GM23338 (cell line): Measurements from ENCODE around the gene GALNT6. TPM values are rescaled to one million over a fixed set of nuclear protein-coding genes. Genes with fewer than 3 reads are reported as not detected.

Experiments used
- ATAC-seq: fragments of 200-7000 bp; cut with Tn5 transposase; 3 replicates; pipeline ENCODE4 v1.9.1; 2020
- DNase-seq: peaks from one replicate; pipeline ENCODE4 v3.0.0-alpha.2; 2015; ENCODE audit warnings: low spot score
- H2AFZ ChIP-seq: fragments of 200-600 bp; sonication (generic); 2 replicates; pipeline ENCODE4 v1.8.0; 2016; ENCODE audit warnings: antibody characterized with exemption, mild to moderate bottlenecking, moderate library complexity
- H3F3A ChIP-seq: fragments of 200-600 bp; sonication (generic); replicated peaks from 2 replicates; pipeline ENCODE4 v1.8.0; 2017; ENCODE audit warnings: antibody characterized with exemption, mixed run types, low read depth
- H3K27ac ChIP-seq: fragments of 200-600 bp; sonication (generic); 2 replicates; pipeline ENCODE4 v1.6.1; 2016; ENCODE audit warnings: low read depth
- H3K27me3 ChIP-seq: fragments of 200-600 bp; sonication (generic); 2 replicates; pipeline ENCODE4 v1.8.0; 2016; ENCODE audit warnings: mild to moderate bottlenecking, mixed run types, moderate library complexity; ENCODE audit not compliant: insufficient read depth
- H3K36me3 ChIP-seq: fragments of 200-600 bp; sonication (generic); 2 replicates; pipeline ENCODE4 v1.8.0; 2016; ENCODE audit warnings: mild to moderate bottlenecking; ENCODE audit not compliant: insufficient read depth
- H3K4me1 ChIP-seq: fragments of 200-600 bp; sonication (generic); 2 replicates; pipeline ENCODE4 v1.8.0; 2016; ENCODE audit warnings: mild to moderate bottlenecking, moderate library complexity; ENCODE audit not compliant: insufficient read depth
- H3K4me2 ChIP-seq: fragments of 200-600 bp; sonication (generic); 2 replicates; pipeline ENCODE4 v1.7.1; 2017; ENCODE audit warnings: mixed run types
- H3K4me3 ChIP-seq: fragments of 200-600 bp; sonication (generic); 2 replicates; pipeline ENCODE4 v1.6.1; 2016; ENCODE audit warnings: mixed run types
- H3K79me2 ChIP-seq: fragments of 200-600 bp; sonication (generic); replicated peaks from 2 replicates; pipeline ENCODE4 v1.8.0; 2017; ENCODE audit warnings: mild to moderate bottlenecking; ENCODE audit not compliant: insufficient read depth
- H3K9me2 ChIP-seq: fragments of 200-600 bp; sonication (generic); 2 replicates; pipeline ENCODE4 v1.8.0; 2017; ENCODE audit not compliant: insufficient read depth
- H4K20me1 ChIP-seq: fragments of 200-600 bp; sonication (generic); replicated peaks from 2 replicates; pipeline ENCODE4 v1.8.0; 2017; ENCODE audit warnings: mild to moderate bottlenecking; ENCODE audit not compliant: insufficient read depth
- H3K27ac Mint-ChIP-seq: 2 replicates; pipeline ENCODE4 v1.8.0; 2020; ENCODE audit warnings: inconsistent platforms, mild to moderate bottlenecking, moderate library complexity, mixed read lengths
- H3K27me3 Mint-ChIP-seq: 3 replicates; pipeline ENCODE4 v1.8.0; 2022; ENCODE audit warnings: low read depth, mild to moderate bottlenecking, moderate library complexity, mixed read lengths, inconsistent platforms; ENCODE audit not compliant: insufficient read depth, poor library complexity
- H3K36me3 Mint-ChIP-seq: 3 replicates; pipeline ENCODE4 v1.8.0; 2021; ENCODE audit warnings: low read depth, mild to moderate bottlenecking, inconsistent platforms, moderate library complexity, mixed read lengths
- H3K4me1 Mint-ChIP-seq: 3 replicates; pipeline ENCODE4 v1.8.0; 2020; ENCODE audit warnings: mild to moderate bottlenecking, inconsistent platforms, mixed read lengths
- H3K4me3 Mint-ChIP-seq: 3 replicates; pipeline ENCODE4 v1.8.0; 2021; ENCODE audit warnings: moderate library complexity, mild to moderate bottlenecking, inconsistent platforms, mixed read lengths
- H3K9me3 Mint-ChIP-seq: 3 replicates; pipeline ENCODE4 v1.8.0; 2020; ENCODE audit warnings: moderate library complexity, mild to moderate bottlenecking, inconsistent platforms, mixed read lengths
- CREB1 ChIP-seq: fragments of 250-450 bp; sonication (Bioruptor Pico); IDR thresholded peaks from 2 replicates; pipeline ENCODE4 v1.5.0; 2020; ENCODE audit warnings: low read depth, mild to moderate bottlenecking, moderate library complexity
- EZH2 ChIP-seq: fragments of 200-600 bp; sonication (generic); IDR thresholded peaks from one replicate; pipeline ENCODE4 v1.8.0; 2017; ENCODE audit warnings: antibody characterized with exemption, mild to moderate bottlenecking, low read depth; ENCODE audit not compliant: unreplicated experiment
- EZH2phosphoT487 ChIP-seq: fragments of 200-600 bp; sonication (generic); IDR thresholded peaks from one replicate; pipeline ENCODE4 v1.8.1; 2018; ENCODE audit warnings: antibody characterized with exemption; ENCODE audit not compliant: unreplicated experiment
- JUNB ChIP-seq: IDR thresholded peaks from one replicate; pipeline ENCODE4 v1.6.1; 2016; ENCODE audit warnings: antibody characterized with exemption; ENCODE audit not compliant: unreplicated experiment
- NANOG ChIP-seq: IDR thresholded peaks from 2 replicates; pipeline ENCODE4 v1.6.1; 2016; ENCODE audit warnings: antibody characterized with exemption, borderline replicate concordance
- POLR2AphosphoS5 ChIP-seq: IDR thresholded peaks from 2 replicates; pipeline ENCODE4 v1.6.1; 2016; ENCODE audit warnings: antibody characterized with exemption, low read depth
- STAT1 ChIP-seq: IDR thresholded peaks from one replicate; pipeline ENCODE4 v1.6.1; 2016; ENCODE audit warnings: antibody characterized with exemption; ENCODE audit not compliant: unreplicated experiment
- ZNF114 ChIP-seq: fragments of 250-450 bp; sonication (Bioruptor Pico); IDR thresholded peaks from 2 replicates; pipeline ENCODE4 v1.5.0; 2020; ENCODE audit warnings: mild to moderate bottlenecking, moderate library complexity
- ZNF331 ChIP-seq: fragments of 250-450 bp; sonication (Bioruptor Pico); IDR thresholded peaks from 2 replicates; pipeline ENCODE4 v1.5.0; 2020; ENCODE audit warnings: low read depth, mild to moderate bottlenecking, moderate library complexity
- ZNF462 ChIP-seq: fragments of 250-450 bp; sonication (Bioruptor Pico); IDR thresholded peaks from 2 replicates; pipeline ENCODE4 v1.5.0; 2020; ENCODE audit warnings: mild to moderate bottlenecking, moderate library complexity
- polyA plus RNA-seq: library from polyadenylated mRNA; unstranded; fragments of >200 nt; fragmentation: Nextera tagmentation; extraction: Ambion mirVana; gene quantifications from 2 replicates; pipeline ENCODE4 v1.2.1, GENCODE V29; 2016
- total RNA-seq: library from RNA; depleted of rRNA; stranded (reverse); fragments of >200 nt; shearing (Covaris generic); gene quantifications from 2 replicates; pipeline ENCODE4 v1.2.3, GENCODE V29; 2014
- TF ChIP-seq, protein P1 (sequence below): IDR thresholded peaks from one replicate; pipeline ENCODE4 v1.6.1; 2018; ENCODE audit warnings: antibody characterized with exemption; ENCODE audit not compliant: unreplicated experiment
- TF ChIP-seq, protein P2 (sequence below): IDR thresholded peaks from 2 replicates; pipeline ENCODE4 v1.6.1; 2016; ENCODE audit warnings: antibody characterized with exemption

Gene GALNT6
- total and polyA plus RNA-seq, 2 experiments from 2014 or later, result 8.1 to 18.6 TPM

DNA sequence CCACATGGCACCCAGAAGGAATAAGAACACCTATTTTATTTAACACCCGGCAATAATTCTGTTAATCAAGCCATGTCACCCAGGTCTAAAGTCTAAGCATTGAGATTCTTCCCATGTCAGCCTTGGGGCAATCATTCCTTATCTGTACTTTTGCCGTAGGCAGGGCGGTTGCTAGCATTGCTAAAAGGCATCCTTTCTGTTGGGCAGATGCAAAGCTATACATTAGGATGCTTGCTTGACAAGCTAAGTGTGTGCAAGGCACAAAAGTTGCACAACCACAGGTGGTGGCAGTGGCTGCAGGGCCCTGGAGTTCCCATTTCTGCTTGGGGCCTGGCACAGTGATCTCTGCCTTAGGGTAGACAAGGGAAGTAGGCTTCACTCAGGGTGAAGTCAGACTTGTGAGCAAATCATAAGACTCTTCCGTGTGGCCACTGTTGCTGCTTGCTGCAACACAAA lies 12.5 kb upstream of the GALNT6 start (continued):
- TF ChIP-seq, protein P1, sequence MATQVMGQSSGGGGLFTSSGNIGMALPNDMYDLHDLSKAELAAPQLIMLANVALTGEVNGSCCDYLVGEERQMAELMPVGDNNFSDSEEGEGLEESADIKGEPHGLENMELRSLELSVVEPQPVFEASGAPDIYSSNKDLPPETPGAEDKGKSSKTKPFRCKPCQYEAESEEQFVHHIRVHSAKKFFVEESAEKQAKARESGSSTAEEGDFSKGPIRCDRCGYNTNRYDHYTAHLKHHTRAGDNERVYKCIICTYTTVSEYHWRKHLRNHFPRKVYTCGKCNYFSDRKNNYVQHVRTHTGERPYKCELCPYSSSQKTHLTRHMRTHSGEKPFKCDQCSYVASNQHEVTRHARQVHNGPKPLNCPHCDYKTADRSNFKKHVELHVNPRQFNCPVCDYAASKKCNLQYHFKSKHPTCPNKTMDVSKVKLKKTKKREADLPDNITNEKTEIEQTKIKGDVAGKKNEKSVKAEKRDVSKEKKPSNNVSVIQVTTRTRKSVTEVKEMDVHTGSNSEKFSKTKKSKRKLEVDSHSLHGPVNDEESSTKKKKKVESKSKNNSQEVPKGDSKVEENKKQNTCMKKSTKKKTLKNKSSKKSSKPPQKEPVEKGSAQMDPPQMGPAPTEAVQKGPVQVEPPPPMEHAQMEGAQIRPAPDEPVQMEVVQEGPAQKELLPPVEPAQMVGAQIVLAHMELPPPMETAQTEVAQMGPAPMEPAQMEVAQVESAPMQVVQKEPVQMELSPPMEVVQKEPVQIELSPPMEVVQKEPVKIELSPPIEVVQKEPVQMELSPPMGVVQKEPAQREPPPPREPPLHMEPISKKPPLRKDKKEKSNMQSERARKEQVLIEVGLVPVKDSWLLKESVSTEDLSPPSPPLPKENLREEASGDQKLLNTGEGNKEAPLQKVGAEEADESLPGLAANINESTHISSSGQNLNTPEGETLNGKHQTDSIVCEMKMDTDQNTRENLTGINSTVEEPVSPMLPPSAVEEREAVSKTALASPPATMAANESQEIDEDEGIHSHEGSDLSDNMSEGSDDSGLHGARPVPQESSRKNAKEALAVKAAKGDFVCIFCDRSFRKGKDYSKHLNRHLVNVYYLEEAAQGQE, result no peak
- TF ChIP-seq ZNF114 (CRISPR knock-in tag) (no peak), EZH2 (no peak), JUNB (no peak), EZH2phosphoT487 (no peak), STAT1 (no peak)
- TF ChIP-seq, protein P2, sequence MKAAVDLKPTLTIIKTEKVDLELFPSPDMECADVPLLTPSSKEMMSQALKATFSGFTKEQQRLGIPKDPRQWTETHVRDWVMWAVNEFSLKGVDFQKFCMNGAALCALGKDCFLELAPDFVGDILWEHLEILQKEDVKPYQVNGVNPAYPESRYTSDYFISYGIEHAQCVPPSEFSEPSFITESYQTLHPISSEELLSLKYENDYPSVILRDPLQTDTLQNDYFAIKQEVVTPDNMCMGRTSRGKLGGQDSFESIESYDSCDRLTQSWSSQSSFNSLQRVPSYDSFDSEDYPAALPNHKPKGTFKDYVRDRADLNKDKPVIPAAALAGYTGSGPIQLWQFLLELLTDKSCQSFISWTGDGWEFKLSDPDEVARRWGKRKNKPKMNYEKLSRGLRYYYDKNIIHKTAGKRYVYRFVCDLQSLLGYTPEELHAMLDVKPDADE, result no peak

GRCh38 chr12:51403159-51403558 lies 12.0 kb upstream of the GALNT6 start:
- peaks cover 5% of the 10 kb centered on the region; the same call in 1 of the 3 replicates for H3K4me1 Mint-ChIP-seq
- no peak for DNase-seq
- TF ChIP-seq NANOG (no peak), ZNF331 (CRISPR knock-in tag) (no peak), ZNF462 (CRISPR knock-in tag) (no peak), STAT1 (no peak), ZNF114 (CRISPR knock-in tag) (no peak), CREB1 (no peak), POLR2AphosphoS5 (no peak)
- TF ChIP-seq, protein P2, result no peak

More at GRCh38 chr12:51403159-51403558, 12.0 kb upstream of the GALNT6 start:
- no peak overlapping the region for H3K27ac ChIP-seq
- no peaks in the 10 kb centered on the region for H3K79me2 ChIP-seq
- Mint-ChIP-seq H3K36me3 (no peaks in the 10 kb centered on the region), H3K27ac (no peak overlapping the region), H3K4me3 (no peak overlapping the region), H3K27me3 (peaks cover 3% of the 10 kb centered on the region), H3K9me3 (no peaks in the 10 kb centered on the region)
- no peaks in the 10 kb centered on the region for H3K36me3 ChIP-seq
- H2AFZ ChIP-seq, result no peak overlapping the region
- no peak overlapping the region for H3K4me2 ChIP-seq
- no peaks in the 10 kb centered on the region for H3F3A ChIP-seq
- no peaks in the 10 kb centered on the region for H4K20me1 ChIP-seq
- H3K27me3 ChIP-seq, result no peaks in the 10 kb centered on the region
- H3K4me3 ChIP-seq, result no peak overlapping the region
- no peaks in the 10 kb centered on the region for H3K9me2 ChIP-seq
- H3K4me1 ChIP-seq, result no peaks in the 10 kb centered on the region
- ATAC-seq, result no peak
